Trophoblast cell (in vitro differentiated cells and primary cell): ENCODE data around the gene SPRED1.

Experiments used
- DNase-seq, 2 donors: peaks; one replicate each; pipeline ENCODE4 v3.0.0-alpha.2; 2016
- H2AFZ ChIP-seq: 2 replicates; pipeline ENCODE4 v1.6.1; 2013; ENCODE audit warnings: low read length, moderate library complexity, mild to moderate bottlenecking; ENCODE audit not compliant: insufficient read depth, poor library complexity
- H2AK5ac ChIP-seq: 2 replicates; pipeline ENCODE4 v1.6.1; 2013; ENCODE audit warnings: mild to moderate bottlenecking, low read length
- H2BK120ac ChIP-seq: 2 replicates; pipeline ENCODE4 v1.6.1; 2013; ENCODE audit warnings: low read length, mild to moderate bottlenecking, moderate library complexity; ENCODE audit not compliant: insufficient read depth, poor library complexity
- H2BK12ac ChIP-seq: 2 replicates; pipeline ENCODE4 v1.6.1; 2013; ENCODE audit warnings: mild to moderate bottlenecking, low read length, moderate library complexity
- H2BK5ac ChIP-seq: 2 replicates; pipeline ENCODE4 v1.6.1; 2013; ENCODE audit warnings: low read length, low read depth, moderate library complexity, mild to moderate bottlenecking; ENCODE audit not compliant: poor library complexity
- H3K14ac ChIP-seq: 2 replicates; pipeline ENCODE4 v1.6.1; 2013; ENCODE audit warnings: mild to moderate bottlenecking, low read length
- H3K18ac ChIP-seq: 2 replicates; pipeline ENCODE4 v1.6.1; 2013; ENCODE audit warnings: mild to moderate bottlenecking, low read length
- H3K23ac ChIP-seq: 2 replicates; pipeline ENCODE4 v1.6.1; 2013; ENCODE audit warnings: low read length
- H3K27ac ChIP-seq: 2 replicates; pipeline ENCODE4 v1.5.1; 2013; ENCODE audit warnings: low read depth, mild to moderate bottlenecking, inconsistent platforms, low read length, moderate library complexity
- H3K27me3 ChIP-seq: 2 replicates; pipeline ENCODE4 v1.6.1; 2013; ENCODE audit warnings: inconsistent platforms, mild to moderate bottlenecking, low read length, moderate library complexity; ENCODE audit not compliant: insufficient read depth
- H3K36me3 ChIP-seq, 2 experiments: 1 replicate in 1 of 2; 2 replicates in 1 of 2; pipeline ENCODE4 v1.6.1; 2013; ENCODE audit warnings: low read length in 2 of 2, mild to moderate bottlenecking in 2 of 2, moderate library complexity in 1 of 2; ENCODE audit not compliant: insufficient read depth in 2 of 2, control insufficient read depth in 1 of 2
- H3K4ac ChIP-seq: 2 replicates; pipeline ENCODE4 v1.6.1; 2013; ENCODE audit warnings: low read depth, mild to moderate bottlenecking, low read length, moderate library complexity
- H3K4me1 ChIP-seq, 2 experiments: 1 replicate in 1 of 2; 2 replicates in 1 of 2; pipeline ENCODE4 v1.6.1; 2013; ENCODE audit warnings: low read length in 2 of 2, mild to moderate bottlenecking in 2 of 2, moderate library complexity in 1 of 2; ENCODE audit not compliant: insufficient read depth in 2 of 2, control insufficient read depth in 1 of 2
- H3K4me2 ChIP-seq: 2 replicates; pipeline ENCODE4 v1.6.1; 2013; ENCODE audit warnings: inconsistent platforms, mild to moderate bottlenecking, low read length, moderate library complexity
- H3K4me3 ChIP-seq: 2 replicates; pipeline ENCODE4 v1.5.1; 2013; ENCODE audit warnings: mild to moderate bottlenecking, low read depth, low read length, inconsistent platforms
- H3K79me1 ChIP-seq: one replicate; pipeline ENCODE4 v1.6.1; 2013; ENCODE audit warnings: low read length
- H3K79me2 ChIP-seq: 2 replicates; pipeline ENCODE4 v1.6.1; 2013; ENCODE audit warnings: low read length, mild to moderate bottlenecking; ENCODE audit not compliant: control insufficient read depth, insufficient read depth, poor library complexity
- H3K9ac ChIP-seq: 2 replicates; pipeline ENCODE4 v1.6.1; 2013; ENCODE audit warnings: mild to moderate bottlenecking, low read length
- H3K9me3 ChIP-seq: 2 replicates; pipeline ENCODE4 v1.6.1; 2013; ENCODE audit warnings: low read depth, mild to moderate bottlenecking, control low read depth, inconsistent platforms, low read length; ENCODE audit not compliant: insufficient read depth
- H4K12ac ChIP-seq: 2 replicates; pipeline ENCODE4 v1.6.1; 2013; ENCODE audit warnings: low read depth, mild to moderate bottlenecking, low read length, moderate library complexity
- H4K8ac ChIP-seq: 2 replicates; pipeline ENCODE4 v1.6.1; 2013; ENCODE audit warnings: low read depth, mild to moderate bottlenecking, low read length, moderate library complexity
- H4K91ac ChIP-seq: one replicate; pipeline ENCODE4 v1.6.1; 2013; ENCODE audit warnings: low read depth, mild to moderate bottlenecking, low read length, moderate library complexity
- WGBS: extraction: QIAGEN DNeasy Blood & Tissue Kit; methylation state at CpG from one replicate; pipeline ENCODE4 v1.1.7; 2013; ENCODE audit warnings: missing lambda C conversion rate; ENCODE audit not compliant: insufficient read length, insufficient coverage; ENCODE audit errors: extremely low coverage; 5-methylcytosine and 5-hydroxymethylcytosine counted together

The SPRED1 gene

GRCh38 chr15:38213356-38213755, 39.3 kb upstream of the SPRED1 start:
- Histone ChIP-seq H2AFZ (no peak overlapping the region), H3K27ac (no peak overlapping the region), H3K9ac (no peak overlapping the region), H3K14ac (no peak overlapping the region), H3K4me1 (no peaks in the 10 kb centered on the region), H3K4me3 (no peak overlapping the region), H3K27me3 (no peaks in the 10 kb centered on the region), H2BK5ac (no peak overlapping the region), H3K79me2 (no peaks in the 10 kb centered on the region), H4K8ac (no peak overlapping the region), H3K4me2 (no peak overlapping the region), H2AK5ac (no peak overlapping the region), H3K79me1 (no peaks in the 10 kb centered on the region), H3K36me3 (no peaks in the 10 kb centered on the region), H2BK12ac (no peak overlapping the region), H2BK120ac (no peak overlapping the region), H4K12ac (no peak overlapping the region), H3K4ac (no peak overlapping the region), H4K91ac (no peak overlapping the region), H3K9me3 (no peaks in the 10 kb centered on the region), H3K18ac (no peak overlapping the region), H3K23ac (peak overlapping the region; percentile 29)
- no peak for DNase-seq
- no CpG with 5 or more reads among the region's 2 CpGs for WGBS

DNA sequence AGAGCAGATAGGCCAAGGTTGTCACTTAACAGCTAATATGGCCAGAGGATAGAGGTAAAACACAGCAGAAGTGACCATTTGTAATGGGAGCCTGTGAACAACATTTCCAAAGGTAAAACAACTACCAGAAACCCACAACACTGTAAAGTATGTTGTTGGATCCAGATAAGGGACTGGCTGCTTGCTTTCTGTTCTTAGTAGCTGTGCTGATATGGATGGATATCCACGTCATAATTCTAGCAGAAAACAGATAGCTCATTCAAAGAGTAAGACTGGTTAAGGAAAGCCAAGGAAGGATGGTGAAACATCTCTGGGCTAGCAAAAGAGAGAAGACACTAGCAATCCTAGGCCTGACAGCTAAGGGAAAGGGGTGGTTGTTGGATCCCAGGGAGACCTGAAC, 36.9 kb upstream of the SPRED1 start:
- Histone ChIP-seq H3K79me2 (no peaks in the 10 kb centered on the region), H3K23ac (no peak overlapping the region), H3K9ac (no peak overlapping the region), H3K18ac (no peak overlapping the region), H3K14ac (no peak overlapping the region), H2AK5ac (no peak overlapping the region), H2AFZ (no peak overlapping the region), H3K36me3 (no peaks in the 10 kb centered on the region), H4K12ac (no peak overlapping the region), H4K8ac (no peak overlapping the region), H3K4me3 (no peak overlapping the region), H2BK120ac (no peak overlapping the region), H4K91ac (no peak overlapping the region), H2BK12ac (no peak overlapping the region), H3K4ac (no peak overlapping the region), H3K4me1 (no peaks in the 10 kb centered on the region), H3K79me1 (no peaks in the 10 kb centered on the region), H3K9me3 (no peaks in the 10 kb centered on the region), H3K27me3 (no peaks in the 10 kb centered on the region), H3K4me2 (no peak overlapping the region), H3K27ac (no peak overlapping the region), H2BK5ac (no peak overlapping the region)
- WGBS: no CpG with 5 or more reads among the region's 1 CpG
- no peak for DNase-seq

- no peak for DNase-seq
- Histone ChIP-seq H3K4ac (no peak overlapping the region), H2BK5ac (no peak overlapping the region), H2BK12ac (no peak overlapping the region), H3K36me3 (no peaks in the 10 kb centered on the region), H2AFZ (no peak overlapping the region), H2AK5ac (no peak overlapping the region), H3K4me1 (no peaks in the 10 kb centered on the region), H3K79me1 (no peaks in the 10 kb centered on the region), H4K91ac (no peak overlapping the region), H3K9me3 (no peaks in the 10 kb centered on the region), H3K27ac (no peak overlapping the region), H3K79me2 (no peaks in the 10 kb centered on the region), H3K9ac (no peak overlapping the region), H3K4me3 (no peak overlapping the region), H3K23ac (no peak overlapping the region), H4K12ac (no peak overlapping the region), H3K14ac (no peak overlapping the region), H4K8ac (no peak overlapping the region), H3K4me2 (no peak overlapping the region), H2BK120ac (no peak overlapping the region), H3K27me3 (no peaks in the 10 kb centered on the region), H3K18ac (no peak overlapping the region)
- no CpG with 5 or more reads among the region's 4 CpGs for WGBS
These were observed 35.9 kb upstream of the SPRED1 start for GRCh38 chr15:38216763-38217162.

GRCh38 chr15:38217191-38217595, 35.4 kb upstream of the SPRED1 start:
- Histone ChIP-seq H4K91ac (no peak overlapping the region), H3K27me3 (no peaks in the 10 kb centered on the region), H2BK12ac (no peak overlapping the region), H2BK5ac (no peak overlapping the region), H3K9me3 (no peaks in the 10 kb centered on the region), H3K4ac (no peak overlapping the region), H2AK5ac (no peak overlapping the region), H3K79me2 (no peaks in the 10 kb centered on the region), H3K14ac (no peak overlapping the region), H3K18ac (no peak overlapping the region), H4K12ac (no peak overlapping the region), H2AFZ (no peak overlapping the region), H4K8ac (no peak overlapping the region), H3K4me3 (no peak overlapping the region), H3K27ac (no peak overlapping the region), H3K79me1 (no peaks in the 10 kb centered on the region), H3K23ac (no peak overlapping the region), H3K9ac (no peak overlapping the region), H3K4me2 (no peak overlapping the region), H3K4me1 (no peaks in the 10 kb centered on the region), H3K36me3 (no peaks in the 10 kb centered on the region), H2BK120ac (no peak overlapping the region)
- no CpG with 5 or more reads among the region's 3 CpGs for WGBS
- DNase-seq: no peak
